Thyroid gland (tissue), 4 donors: ENCODE measurements around the gene WARS2. TPM values are rescaled to one million over a fixed set of nuclear protein-coding genes. Genes with fewer than 3 reads are reported as not detected.
A peak's percentile ranks its signal among the peaks of the same experiment; 100 is the strongest.

Experiments
- DNase-seq, 2 donors: peaks; one replicate each; pipeline ENCODE4 v3.0.0-alpha.2; 2019
- H3K27ac ChIP-seq, 3 donors: fragments of 200-600 bp; sonication (generic); 1 replicate in 2 of 3; 2 replicates in 1 of 3; pipeline ENCODE4 v1.5.1; 2016 to 2019; ENCODE audit warnings: mild to moderate bottlenecking in 1 of 3, moderate library complexity in 1 of 3
- H3K27me3 ChIP-seq: fragments of 200-600 bp; sonication (generic); one replicate; pipeline ENCODE4 v1.5.1; 2019
- H3K36me3 ChIP-seq, 2 donors: fragments of 200-600 bp; sonication (generic); one replicate each; pipeline ENCODE4 v1.5.1; 2016 to 2019
- H3K4me1 ChIP-seq, 2 donors: fragments of 200-600 bp; sonication (generic); one replicate each; pipeline ENCODE4 v1.5.1; 2017 to 2019
- H3K4me3 ChIP-seq, 3 donors: fragments of 200-600 bp; sonication (generic); replicated peaks in 1 of 3; 1 replicate in 2 of 3; 2 replicates in 1 of 3; pipeline ENCODE4 v1.5.1; 2016; ENCODE audit warnings: mild to moderate bottlenecking in 1 of 3
- H3K9me3 ChIP-seq: fragments of 200-600 bp; sonication (generic); one replicate; pipeline ENCODE4 v1.5.1; 2017
- POLR2A ChIP-seq, 2 donors: fragments of 450-650 bp; IDR thresholded peaks; one replicate each; pipeline ENCODE4 v1.6.1; 2017; ENCODE audit warnings: antibody characterized with exemption in 2 of 2, mild to moderate bottlenecking in 2 of 2, moderate library complexity in 1 of 2
- WGBS, 2 donors: methylation state at CpG; one replicate each; pipeline ENCODE4 v1.1.5; 2017; 5-methylcytosine and 5-hydroxymethylcytosine counted together
- intact Hi-C: fragments of 100-400 bp; cut with DNase I; formaldehyde crosslinking; loops from one replicate; pipeline ENCODE4 v1.15.1; 2023
- total RNA-seq, 4 donors: library from RNA; depleted of rRNA; stranded (reverse); fragments of >200 nt; gene quantifications; one replicate each; pipeline ENCODE4 v1.2.3, GENCODE V29; 2016
- TF ChIP-seq, protein P1 (sequence below), 6 experiments: fragments of 200-600 bp in 3 of 6; fragments of 450-650 bp in 3 of 6; sonication (generic) in 3 of 6; IDR thresholded peaks; one replicate each; pipeline ENCODE4 v1.5.1; 2016 to 2019; ENCODE audit warnings: antibody characterized with exemption in 6 of 6, mild to moderate bottlenecking in 2 of 6, inconsistent platforms in 1 of 6, moderate library complexity in 1 of 6

Gene WARS2
- total RNA-seq, 4 donors from 2014 or later, result 21.4 to 35.1 (median 26.2) TPM

- no peaks in the 10 kb centered on the region for H3K27me3 ChIP-seq
- H3K9me3 ChIP-seq, result no peaks in the 10 kb centered on the region
- no peak overlapping the region for H3K4me3 ChIP-seq
- TF ChIP-seq POLR2A (IDR thresholded peaks at IDR 0.05), result no peak
- TF ChIP-seq, protein P1, sequence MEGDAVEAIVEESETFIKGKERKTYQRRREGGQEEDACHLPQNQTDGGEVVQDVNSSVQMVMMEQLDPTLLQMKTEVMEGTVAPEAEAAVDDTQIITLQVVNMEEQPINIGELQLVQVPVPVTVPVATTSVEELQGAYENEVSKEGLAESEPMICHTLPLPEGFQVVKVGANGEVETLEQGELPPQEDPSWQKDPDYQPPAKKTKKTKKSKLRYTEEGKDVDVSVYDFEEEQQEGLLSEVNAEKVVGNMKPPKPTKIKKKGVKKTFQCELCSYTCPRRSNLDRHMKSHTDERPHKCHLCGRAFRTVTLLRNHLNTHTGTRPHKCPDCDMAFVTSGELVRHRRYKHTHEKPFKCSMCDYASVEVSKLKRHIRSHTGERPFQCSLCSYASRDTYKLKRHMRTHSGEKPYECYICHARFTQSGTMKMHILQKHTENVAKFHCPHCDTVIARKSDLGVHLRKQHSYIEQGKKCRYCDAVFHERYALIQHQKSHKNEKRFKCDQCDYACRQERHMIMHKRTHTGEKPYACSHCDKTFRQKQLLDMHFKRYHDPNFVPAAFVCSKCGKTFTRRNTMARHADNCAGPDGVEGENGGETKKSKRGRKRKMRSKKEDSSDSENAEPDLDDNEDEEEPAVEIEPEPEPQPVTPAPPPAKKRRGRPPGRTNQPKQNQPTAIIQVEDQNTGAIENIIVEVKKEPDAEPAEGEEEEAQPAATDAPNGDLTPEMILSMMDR (IDR thresholded peaks at IDR 0.05), result no peak
- 92 to 100% methylated on average over 1 of the region's 1 CpG for WGBS, 2 donors
- intact Hi-C loops, result no loop called here
- no peak for DNase-seq
- no peaks in the 10 kb centered on the region for H3K36me3 ChIP-seq
- H3K27ac ChIP-seq, result no peak overlapping the region
- no peaks in the 10 kb centered on the region for H3K4me1 ChIP-seq
These were observed 46.7 kb downstream of the WARS2 start for GRCh38 chr1:119093721-119094120.

GRCh38 chr1:119091618-119092017, 48.8 kb downstream of the WARS2 start:
- H3K27me3 ChIP-seq, result no peaks in the 10 kb centered on the region
- H3K9me3 ChIP-seq, result no peaks in the 10 kb centered on the region
- DNase-seq, result no peak
- H3K36me3 ChIP-seq, result no peaks in the 10 kb centered on the region
- no peak overlapping the region for H3K27ac ChIP-seq
- TF ChIP-seq, protein P1 (IDR thresholded peaks at IDR 0.05), result no peak
- TF ChIP-seq POLR2A (IDR thresholded peaks at IDR 0.05), result no peak
- H3K4me3 ChIP-seq, result no peak overlapping the region
- H3K4me1 ChIP-seq, result no peaks in the 10 kb centered on the region
- 83 to 86% methylated on average over 4 of the region's 4 CpGs for WGBS, 2 donors
- intact Hi-C loops, result no loop called here

- Histone ChIP-seq H3K9me3 (no peaks in the 10 kb centered on the region), H3K36me3 (no peaks in the 10 kb centered on the region), H3K4me3 (no peak overlapping the region), H3K27ac (no peak overlapping the region), H3K4me1 (no peaks in the 10 kb centered on the region), H3K27me3 (no peaks in the 10 kb centered on the region)
- no peak for DNase-seq
- intact Hi-C loops, result no loop called here
- TF ChIP-seq POLR2A (IDR thresholded peaks at IDR 0.05), result no peak
- TF ChIP-seq, protein P1 (IDR thresholded peaks at IDR 0.05), result no peak
- 98 to 100% methylated on average over 3 of the region's 3 CpGs for WGBS, 2 donors
These were observed 50.2 kb downstream of the WARS2 start for GRCh38 chr1:119090250-119090649.

DNA sequence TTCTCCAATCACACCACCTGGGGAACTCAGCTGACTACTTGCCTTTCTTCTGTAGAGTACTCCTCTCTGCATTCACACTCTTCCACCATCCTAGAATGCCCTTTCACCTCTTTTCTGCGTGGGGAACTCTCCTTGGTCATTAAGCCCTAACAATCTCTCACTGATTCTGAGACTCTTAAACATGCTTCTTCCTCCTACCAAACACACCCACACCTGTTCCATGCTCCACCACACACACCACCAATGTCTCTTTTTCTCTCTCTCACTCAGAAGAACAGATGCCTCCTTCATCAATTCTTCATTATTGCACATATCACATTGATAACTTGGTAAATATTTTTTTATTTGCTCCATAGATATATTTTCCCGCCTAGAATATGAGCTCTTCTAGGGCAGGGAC, 53.6 kb downstream of the WARS2 start:
- Histone ChIP-seq H3K9me3 (no peaks in the 10 kb centered on the region), H3K4me3 (no peak overlapping the region), H3K27ac (no peak overlapping the region), H3K36me3 (no peaks in the 10 kb centered on the region), H3K27me3 (no peaks in the 10 kb centered on the region), H3K4me1 (no peaks in the 10 kb centered on the region)
- DNase-seq, result no peak
- intact Hi-C loops, result no loop called here
- 76 to 77% methylated on average over 2 of the region's 2 CpGs for WGBS, 2 donors
- no peak for TF ChIP-seq POLR2A (IDR thresholded peaks at IDR 0.05)
- TF ChIP-seq, protein P1 (IDR thresholded peaks at IDR 0.05), result no peak

GRCh38 chr1:119084798-119085197, 55.7 kb downstream of the WARS2 start:
- no peaks in the 10 kb centered on the region for H3K36me3 ChIP-seq
- no peaks in the 10 kb centered on the region for H3K27me3 ChIP-seq
- peak overlapping the region in 1 of 3 donors; percentile 33 for H3K27ac ChIP-seq
- H3K9me3 ChIP-seq, result no peaks in the 10 kb centered on the region
- WGBS, 2 donors, result 83 to 87% methylated on average over 10 of the region's 10 CpGs
- TF ChIP-seq, protein P1 (IDR thresholded peaks at IDR 0.05), result no peak
- no peak for TF ChIP-seq POLR2A (IDR thresholded peaks at IDR 0.05)
- peaks cover 0 to 8% of the 10 kb centered on the region in 2 donors for H3K4me1 ChIP-seq
- H3K4me3 ChIP-seq, result no peak overlapping the region
- no peak for DNase-seq
- intact Hi-C loops, result no loop called here
